GM23338 (cell line): Measurements from ENCODE around the gene ADORA3. TPM values are rescaled to one million over a fixed set of nuclear protein-coding genes. Genes with fewer than 3 reads are reported as not detected.
A peak's percentile ranks its signal among the peaks of the same experiment; 100 is the strongest.

Experiments
- ATAC-seq: fragments of 200-7000 bp; cut with Tn5 transposase; 3 replicates; pipeline ENCODE4 v1.9.1; 2020
- DNase-seq: peaks from one replicate; pipeline ENCODE4 v3.0.0-alpha.2; 2015; ENCODE audit warnings: low spot score
- H2AFZ ChIP-seq: fragments of 200-600 bp; sonication (generic); 2 replicates; pipeline ENCODE4 v1.8.0; 2016; ENCODE audit warnings: antibody characterized with exemption, mild to moderate bottlenecking, moderate library complexity
- H3F3A ChIP-seq: fragments of 200-600 bp; sonication (generic); replicated peaks from 2 replicates; pipeline ENCODE4 v1.8.0; 2017; ENCODE audit warnings: antibody characterized with exemption, mixed run types, low read depth
- H3K27ac ChIP-seq: fragments of 200-600 bp; sonication (generic); 2 replicates; pipeline ENCODE4 v1.6.1; 2016; ENCODE audit warnings: low read depth
- H3K27me3 ChIP-seq: fragments of 200-600 bp; sonication (generic); 2 replicates; pipeline ENCODE4 v1.8.0; 2016; ENCODE audit warnings: mild to moderate bottlenecking, mixed run types, moderate library complexity; ENCODE audit not compliant: insufficient read depth
- H3K36me3 ChIP-seq: fragments of 200-600 bp; sonication (generic); 2 replicates; pipeline ENCODE4 v1.8.0; 2016; ENCODE audit warnings: mild to moderate bottlenecking; ENCODE audit not compliant: insufficient read depth
- H3K4me1 ChIP-seq: fragments of 200-600 bp; sonication (generic); 2 replicates; pipeline ENCODE4 v1.8.0; 2016; ENCODE audit warnings: mild to moderate bottlenecking, moderate library complexity; ENCODE audit not compliant: insufficient read depth
- H3K4me2 ChIP-seq: fragments of 200-600 bp; sonication (generic); 2 replicates; pipeline ENCODE4 v1.7.1; 2017; ENCODE audit warnings: mixed run types
- H3K4me3 ChIP-seq: fragments of 200-600 bp; sonication (generic); 2 replicates; pipeline ENCODE4 v1.6.1; 2016; ENCODE audit warnings: mixed run types
- H3K79me2 ChIP-seq: fragments of 200-600 bp; sonication (generic); replicated peaks from 2 replicates; pipeline ENCODE4 v1.8.0; 2017; ENCODE audit warnings: mild to moderate bottlenecking; ENCODE audit not compliant: insufficient read depth
- H3K9me2 ChIP-seq: fragments of 200-600 bp; sonication (generic); 2 replicates; pipeline ENCODE4 v1.8.0; 2017; ENCODE audit not compliant: insufficient read depth
- H4K20me1 ChIP-seq: fragments of 200-600 bp; sonication (generic); replicated peaks from 2 replicates; pipeline ENCODE4 v1.8.0; 2017; ENCODE audit warnings: mild to moderate bottlenecking; ENCODE audit not compliant: insufficient read depth
- H3K27ac Mint-ChIP-seq: 2 replicates; pipeline ENCODE4 v1.8.0; 2020; ENCODE audit warnings: inconsistent platforms, mild to moderate bottlenecking, moderate library complexity, mixed read lengths
- H3K27me3 Mint-ChIP-seq: 3 replicates; pipeline ENCODE4 v1.8.0; 2022; ENCODE audit warnings: low read depth, mild to moderate bottlenecking, moderate library complexity, mixed read lengths, inconsistent platforms; ENCODE audit not compliant: insufficient read depth, poor library complexity
- H3K36me3 Mint-ChIP-seq: 3 replicates; pipeline ENCODE4 v1.8.0; 2021; ENCODE audit warnings: low read depth, mild to moderate bottlenecking, inconsistent platforms, moderate library complexity, mixed read lengths
- H3K4me1 Mint-ChIP-seq: 3 replicates; pipeline ENCODE4 v1.8.0; 2020; ENCODE audit warnings: mild to moderate bottlenecking, inconsistent platforms, mixed read lengths
- H3K4me3 Mint-ChIP-seq: 3 replicates; pipeline ENCODE4 v1.8.0; 2021; ENCODE audit warnings: moderate library complexity, mild to moderate bottlenecking, inconsistent platforms, mixed read lengths
- H3K9me3 Mint-ChIP-seq: 3 replicates; pipeline ENCODE4 v1.8.0; 2020; ENCODE audit warnings: moderate library complexity, mild to moderate bottlenecking, inconsistent platforms, mixed read lengths
- CTCF ChIP-seq, 2 experiments: fragments of 200-600 bp in 1 of 2; sonication (generic) in 1 of 2; conservative IDR thresholded peaks; 2 replicates each; pipeline versions ENCODE4 v1.5.1 to v1.6.1; 2016 to 2017; ENCODE audit warnings: antibody characterized with exemption in 2 of 2, low read depth in 2 of 2, mild to moderate bottlenecking in 2 of 2, moderate library complexity in 1 of 2
- ETS1 ChIP-seq: IDR thresholded peaks from 2 replicates; pipeline ENCODE4 v1.6.1; 2016; ENCODE audit warnings: antibody characterized with exemption
- JUNB ChIP-seq: IDR thresholded peaks from one replicate; pipeline ENCODE4 v1.6.1; 2016; ENCODE audit warnings: antibody characterized with exemption; ENCODE audit not compliant: unreplicated experiment
- POLR2AphosphoS5 ChIP-seq: IDR thresholded peaks from 2 replicates; pipeline ENCODE4 v1.6.1; 2016; ENCODE audit warnings: antibody characterized with exemption, low read depth
- ZNF114 ChIP-seq: fragments of 250-450 bp; sonication (Bioruptor Pico); IDR thresholded peaks from 2 replicates; pipeline ENCODE4 v1.5.0; 2020; ENCODE audit warnings: mild to moderate bottlenecking, moderate library complexity
- ZNF331 ChIP-seq: fragments of 250-450 bp; sonication (Bioruptor Pico); IDR thresholded peaks from 2 replicates; pipeline ENCODE4 v1.5.0; 2020; ENCODE audit warnings: low read depth, mild to moderate bottlenecking, moderate library complexity
- polyA plus RNA-seq: library from polyadenylated mRNA; unstranded; fragments of >200 nt; fragmentation: Nextera tagmentation; extraction: Ambion mirVana; gene quantifications from 2 replicates; pipeline ENCODE4 v1.2.1, GENCODE V29; 2016
- total RNA-seq: library from RNA; depleted of rRNA; stranded (reverse); fragments of >200 nt; shearing (Covaris generic); gene quantifications from 2 replicates; pipeline ENCODE4 v1.2.3, GENCODE V29; 2014
- TF ChIP-seq, protein P1 (sequence below): IDR thresholded peaks from one replicate; pipeline ENCODE4 v1.6.1; 2018; ENCODE audit warnings: antibody characterized with exemption; ENCODE audit not compliant: unreplicated experiment

Gene ADORA3
- total and polyA plus RNA-seq, 2 experiments from 2014 or later: not detected

GRCh38 chr1:111517469-111518225 lies 14.2 kb upstream of the ADORA3 start (continued):
- TF ChIP-seq, protein P1, sequence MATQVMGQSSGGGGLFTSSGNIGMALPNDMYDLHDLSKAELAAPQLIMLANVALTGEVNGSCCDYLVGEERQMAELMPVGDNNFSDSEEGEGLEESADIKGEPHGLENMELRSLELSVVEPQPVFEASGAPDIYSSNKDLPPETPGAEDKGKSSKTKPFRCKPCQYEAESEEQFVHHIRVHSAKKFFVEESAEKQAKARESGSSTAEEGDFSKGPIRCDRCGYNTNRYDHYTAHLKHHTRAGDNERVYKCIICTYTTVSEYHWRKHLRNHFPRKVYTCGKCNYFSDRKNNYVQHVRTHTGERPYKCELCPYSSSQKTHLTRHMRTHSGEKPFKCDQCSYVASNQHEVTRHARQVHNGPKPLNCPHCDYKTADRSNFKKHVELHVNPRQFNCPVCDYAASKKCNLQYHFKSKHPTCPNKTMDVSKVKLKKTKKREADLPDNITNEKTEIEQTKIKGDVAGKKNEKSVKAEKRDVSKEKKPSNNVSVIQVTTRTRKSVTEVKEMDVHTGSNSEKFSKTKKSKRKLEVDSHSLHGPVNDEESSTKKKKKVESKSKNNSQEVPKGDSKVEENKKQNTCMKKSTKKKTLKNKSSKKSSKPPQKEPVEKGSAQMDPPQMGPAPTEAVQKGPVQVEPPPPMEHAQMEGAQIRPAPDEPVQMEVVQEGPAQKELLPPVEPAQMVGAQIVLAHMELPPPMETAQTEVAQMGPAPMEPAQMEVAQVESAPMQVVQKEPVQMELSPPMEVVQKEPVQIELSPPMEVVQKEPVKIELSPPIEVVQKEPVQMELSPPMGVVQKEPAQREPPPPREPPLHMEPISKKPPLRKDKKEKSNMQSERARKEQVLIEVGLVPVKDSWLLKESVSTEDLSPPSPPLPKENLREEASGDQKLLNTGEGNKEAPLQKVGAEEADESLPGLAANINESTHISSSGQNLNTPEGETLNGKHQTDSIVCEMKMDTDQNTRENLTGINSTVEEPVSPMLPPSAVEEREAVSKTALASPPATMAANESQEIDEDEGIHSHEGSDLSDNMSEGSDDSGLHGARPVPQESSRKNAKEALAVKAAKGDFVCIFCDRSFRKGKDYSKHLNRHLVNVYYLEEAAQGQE: no peak
- TF ChIP-seq ZNF331 (no peak), JUNB (no peak), ETS1 (no peak)

DNA sequence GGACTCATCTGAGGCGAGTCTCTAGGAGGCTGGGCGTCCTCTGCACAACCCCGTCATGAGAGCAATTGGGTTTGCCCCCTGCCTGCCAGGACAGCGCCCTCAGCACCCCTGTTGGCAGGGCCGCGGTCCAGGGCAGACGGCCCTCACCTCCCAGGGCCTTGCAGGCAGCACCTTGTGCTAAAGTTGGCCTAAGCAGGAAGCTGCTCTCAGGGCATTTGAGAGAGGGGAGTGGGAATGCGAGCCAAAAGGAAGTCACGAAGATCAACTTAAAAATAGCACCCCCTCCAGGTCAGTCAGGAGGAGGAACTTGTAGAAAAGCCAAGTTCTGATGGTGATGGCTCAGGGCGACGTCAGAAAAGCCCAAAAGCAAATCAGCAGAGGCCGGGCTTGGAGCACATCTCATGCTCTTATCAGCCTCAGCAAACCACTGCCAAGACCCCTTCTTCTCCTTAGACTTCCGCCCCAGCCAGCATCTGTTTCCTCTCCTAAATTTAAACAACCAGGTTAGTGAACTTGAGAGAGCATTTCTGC lies 12.6 kb upstream of the ADORA3 start:
- H3K79me2 ChIP-seq: no peaks in the 10 kb centered on the region
- peaks cover 4% of the 10 kb centered on the region; the same call in 1 of the 2 replicates for H3K4me1 ChIP-seq
- H3F3A ChIP-seq: no peaks in the 10 kb centered on the region
- no peak overlapping the region for H3K27ac ChIP-seq
- H3K36me3 Mint-ChIP-seq: no peaks in the 10 kb centered on the region
- peaks cover 12% of the 10 kb centered on the region for H3K27me3 Mint-ChIP-seq
- ATAC-seq (peak; percentile 83), DNase-seq (peak; percentile 93)
- peaks cover 5% of the 10 kb centered on the region; the same call in 2 of the 3 replicates for H3K4me1 Mint-ChIP-seq
- H3K4me2 ChIP-seq: peak overlapping the region; percentile 82
- H3K9me3 Mint-ChIP-seq: no peaks in the 10 kb centered on the region; the same call in 2 of the 3 replicates
- no peaks in the 10 kb centered on the region for H3K9me2 ChIP-seq
- 0 out of 2 replicates have a peak overlapping the region, but pooled peaks have one; percentile 11 for H3K27ac Mint-ChIP-seq
- H2AFZ ChIP-seq: peak overlapping the region; percentile 100
- H4K20me1 ChIP-seq: no peaks in the 10 kb centered on the region
- peaks cover 11% of the 10 kb centered on the region; the same call in 1 of the 2 replicates for H3K27me3 ChIP-seq
- H3K4me3 ChIP-seq: peak overlapping the region; percentile 59
- peak overlapping the region; percentile 75 for H3K4me3 Mint-ChIP-seq
- H3K36me3 ChIP-seq: no peaks in the 10 kb centered on the region
- TF ChIP-seq ETS1 (no peak), ZNF114 (CRISPR knock-in tag) (no peak), POLR2AphosphoS5 (peak; percentile 32; the same call in 1 of the 2 replicates), CTCF (conservative IDR thresholded peaks at IDR 0.05; ENCODE audit: low read depth in 2 of 2) (peak; percentile 62 to 70)
- TF ChIP-seq, protein P1: no peak
